H1 (cell line): ENCODE results near the gene FOXL3.

Experiments
- CTCF ChIP-seq, 3 experiments: IDR thresholded peaks; 1 replicate in 2 of 3; 2 replicates in 1 of 3; pipeline versions ENCODE4 v1.5.1 to v1.6.1; 2011; ENCODE audit warnings: low read length in 3 of 3, mild to moderate bottlenecking in 3 of 3, inconsistent platforms in 2 of 3, low read depth in 1 of 3, moderate library complexity in 1 of 3; ENCODE audit not compliant: insufficient read depth in 1 of 3; ENCODE audit errors: control extremely low read depth in 1 of 3
- EZH2 ChIP-seq: fragments of 200-600 bp; sonication (generic); IDR thresholded peaks from 2 replicates; pipeline ENCODE4 v1.7.1; 2012; ENCODE audit warnings: low read depth, mild to moderate bottlenecking, moderate library complexity, low read length, inconsistent platforms; ENCODE audit not compliant: severe bottlenecking
- FOSL1 ChIP-seq: IDR thresholded peaks from 2 replicates; pipeline ENCODE4 v1.6.1; 2011; ENCODE audit warnings: mild to moderate bottlenecking, low read depth, low read length, moderate library complexity; ENCODE audit not compliant: insufficient read depth
- MAX ChIP-seq: IDR thresholded peaks from 2 replicates; pipeline ENCODE4 v1.6.1; 2012; ENCODE audit warnings: inconsistent platforms
- POLR2A ChIP-seq, 2 experiments: IDR thresholded peaks; 1 replicate in 1 of 2; 2 replicates in 1 of 2; pipeline ENCODE4 v1.6.1; 2011; ENCODE audit warnings: low read depth in 2 of 2, low read length in 2 of 2, mild to moderate bottlenecking in 2 of 2; ENCODE audit errors: control extremely low read depth in 1 of 2
- POLR2AphosphoS5 ChIP-seq: IDR thresholded peaks from 2 replicates; pipeline ENCODE4 v1.6.1; 2011; ENCODE audit warnings: low read depth, low read length
- SIN3A ChIP-seq, 2 experiments: IDR thresholded peaks in 1 of 2; conservative IDR thresholded peaks in 1 of 2; 2 replicates each; pipeline ENCODE4 v1.6.1; 2011 to 2012; ENCODE audit warnings: low read length in 2 of 2, improper control_type of control experiment in 1 of 2, low read depth in 1 of 2, mild to moderate bottlenecking in 1 of 2
- TAF1 ChIP-seq: IDR thresholded peaks from 2 replicates; pipeline ENCODE4 v1.6.1; 2011; ENCODE audit warnings: mild to moderate bottlenecking, low read depth, low read length
- ZNF274 ChIP-seq: IDR thresholded peaks from 2 replicates; pipeline ENCODE4 v1.7.0; 2012; ENCODE audit warnings: low read length, borderline replicate concordance; ENCODE audit errors: extremely low read depth
- TF ChIP-seq, protein P1 (sequence below): IDR thresholded peaks from 2 replicates; pipeline ENCODE4 v1.6.1; 2012; ENCODE audit warnings: low read length, inconsistent platforms

GRCh38 chr7:260441-261281, 29.3 kb upstream of the FOXL3 start:
- TF ChIP-seq POLR2A (IDR thresholded peaks at IDR 0.05; ENCODE audit: control extremely low read depth in 1 of 2, low read depth in 2 of 2, low read length in 2 of 2): no peak
- TF ChIP-seq CTCF (IDR thresholded peaks at IDR 0.05; ENCODE audit: control extremely low read depth in 1 of 3, insufficient read depth in 1 of 3, low read depth in 1 of 3, low read length in 3 of 3): no peak
- TF ChIP-seq, protein P1, sequence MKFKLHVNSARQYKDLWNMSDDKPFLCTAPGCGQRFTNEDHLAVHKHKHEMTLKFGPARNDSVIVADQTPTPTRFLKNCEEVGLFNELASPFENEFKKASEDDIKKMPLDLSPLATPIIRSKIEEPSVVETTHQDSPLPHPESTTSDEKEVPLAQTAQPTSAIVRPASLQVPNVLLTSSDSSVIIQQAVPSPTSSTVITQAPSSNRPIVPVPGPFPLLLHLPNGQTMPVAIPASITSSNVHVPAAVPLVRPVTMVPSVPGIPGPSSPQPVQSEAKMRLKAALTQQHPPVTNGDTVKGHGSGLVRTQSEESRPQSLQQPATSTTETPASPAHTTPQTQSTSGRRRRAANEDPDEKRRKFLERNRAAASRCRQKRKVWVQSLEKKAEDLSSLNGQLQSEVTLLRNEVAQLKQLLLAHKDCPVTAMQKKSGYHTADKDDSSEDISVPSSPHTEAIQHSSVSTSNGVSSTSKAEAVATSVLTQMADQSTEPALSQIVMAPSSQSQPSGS: no peak
- no peak for TF ChIP-seq ZNF274
- no peak for TF ChIP-seq EZH2
- no peak for TF ChIP-seq POLR2AphosphoS5
- TF ChIP-seq MAX: 0 out of 2 replicates have a peak, but pooled peaks have one; percentile 1
- no peak for TF ChIP-seq SIN3A (conservative IDR thresholded peaks at IDR 0.05 in 1 of 2, IDR thresholded peaks at IDR 0.05 in 1 of 2; ENCODE audit: low read depth in 1 of 2, low read length in 2 of 2)
- TF ChIP-seq TAF1: no peak
- no peak for TF ChIP-seq FOSL1
